Colonic mucosa (tissue), 4 donors: ENCODE results near the gene MRPS12. TPM values are rescaled to one million over a fixed set of nuclear protein-coding genes. Genes with fewer than 3 reads are reported as not detected.
"Not testable (repeated sequence)": the region's sequence is repeated elsewhere in the genome, so short reads cannot be mapped to it uniquely, and the experiment has no call there.

Experiments
- DNase-seq: peaks from one replicate; pipeline ENCODE4 v3.0.0-alpha.2; 2020
- H3K27ac ChIP-seq: fragments of 200-600 bp; one replicate; pipeline ENCODE4 v1.8.0; 2021
- H3K27me3 ChIP-seq: fragments of 200-600 bp; one replicate; pipeline ENCODE4 v1.8.0; 2021
- H3K36me3 ChIP-seq: fragments of 200-600 bp; one replicate; pipeline ENCODE4 v1.8.0; 2021
- H3K4me1 ChIP-seq: fragments of 200-600 bp; one replicate; pipeline ENCODE4 v1.8.0; 2021; ENCODE audit warnings: mild to moderate bottlenecking
- H3K4me3 ChIP-seq: fragments of 200-600 bp; one replicate; pipeline ENCODE4 v1.8.0; 2021
- H3K9ac ChIP-seq, 2 donors: one replicate each; pipeline ENCODE4 v1.7.0; 2013; ENCODE audit warnings: control low read depth in 2 of 2, low read depth in 2 of 2, low read length in 2 of 2
- H3K9me3 ChIP-seq: fragments of 200-600 bp; one replicate; pipeline ENCODE4 v1.8.0; 2021
- intact Hi-C: fragments of 100-400 bp; cut with DNase I; formaldehyde crosslinking; loops from one replicate; pipeline ENCODE4 v1.14.1; 2022
- total RNA-seq, 2 donors: library from RNA; stranded (reverse); fragmentation: NEBNext Ultra II Directional in 1 of 2; extraction: Animal tissue kit (Norgen Biotek cat#: 25700) in 1 of 2; gene quantifications; one replicate each; pipeline ENCODE4 v1.2.1, GENCODE V29; 2021
- TF ChIP-seq, protein P1 (sequence below): fragments of 200-600 bp; IDR thresholded peaks from one replicate; pipeline ENCODE4 v1.8.0; 2022; ENCODE audit warnings: antibody characterized with exemption, mild to moderate bottlenecking
- donor health status: healthy.
- donor health status: DM: no; HTN: no; CAD: no.
- donor health status: DM: no; HTN: no; CAD: no.

The MRPS12 gene
- total RNA-seq, 2 donors from 2014 or later = 38.0 to 107 TPM

GRCh38 chr19:38964738-38965137 is 34.0 kb downstream of the MRPS12 start:
- Histone ChIP-seq H3K27ac (no peak overlapping the region), H3K9ac (no peak overlapping the region), H3K27me3 (no peaks in the 10 kb centered on the region), H3K36me3 (no peaks in the 10 kb centered on the region), H3K4me1 (no peaks in the 10 kb centered on the region), H3K4me3 (no peak overlapping the region), H3K9me3 (no peaks in the 10 kb centered on the region)
- DNase-seq = no peak
- TF ChIP-seq, protein P1, sequence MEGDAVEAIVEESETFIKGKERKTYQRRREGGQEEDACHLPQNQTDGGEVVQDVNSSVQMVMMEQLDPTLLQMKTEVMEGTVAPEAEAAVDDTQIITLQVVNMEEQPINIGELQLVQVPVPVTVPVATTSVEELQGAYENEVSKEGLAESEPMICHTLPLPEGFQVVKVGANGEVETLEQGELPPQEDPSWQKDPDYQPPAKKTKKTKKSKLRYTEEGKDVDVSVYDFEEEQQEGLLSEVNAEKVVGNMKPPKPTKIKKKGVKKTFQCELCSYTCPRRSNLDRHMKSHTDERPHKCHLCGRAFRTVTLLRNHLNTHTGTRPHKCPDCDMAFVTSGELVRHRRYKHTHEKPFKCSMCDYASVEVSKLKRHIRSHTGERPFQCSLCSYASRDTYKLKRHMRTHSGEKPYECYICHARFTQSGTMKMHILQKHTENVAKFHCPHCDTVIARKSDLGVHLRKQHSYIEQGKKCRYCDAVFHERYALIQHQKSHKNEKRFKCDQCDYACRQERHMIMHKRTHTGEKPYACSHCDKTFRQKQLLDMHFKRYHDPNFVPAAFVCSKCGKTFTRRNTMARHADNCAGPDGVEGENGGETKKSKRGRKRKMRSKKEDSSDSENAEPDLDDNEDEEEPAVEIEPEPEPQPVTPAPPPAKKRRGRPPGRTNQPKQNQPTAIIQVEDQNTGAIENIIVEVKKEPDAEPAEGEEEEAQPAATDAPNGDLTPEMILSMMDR = no peak
- intact Hi-C loops = no loop called here

DNA sequence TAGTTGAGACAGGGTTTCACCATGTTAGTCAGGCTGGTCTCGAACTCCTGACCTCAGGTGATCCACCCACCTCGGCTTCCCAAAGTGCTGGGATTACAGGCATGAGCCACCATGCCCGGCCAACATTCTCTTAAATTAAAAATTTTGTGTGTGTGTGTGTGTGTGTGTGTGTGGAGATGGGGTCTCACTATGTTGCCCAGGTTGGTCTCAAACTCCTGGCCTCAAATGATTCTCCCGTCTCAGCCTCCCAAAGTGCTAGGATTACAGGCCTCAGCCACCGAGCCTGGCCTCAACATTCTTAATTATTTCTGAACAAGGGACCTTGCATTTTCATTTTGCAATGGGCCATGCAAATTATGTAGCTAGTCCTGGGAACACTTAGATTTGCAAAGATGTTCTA is 35.4 kb downstream of the MRPS12 start:
- H3K27me3 ChIP-seq, intact Hi-C loops, H3K4me3 ChIP-seq, H3K27ac ChIP-seq, DNase-seq, H3K36me3 ChIP-seq, H3K4me1 ChIP-seq, H3K9me3 ChIP-seq, H3K9ac ChIP-seq: not testable (repeated sequence)

DNA sequence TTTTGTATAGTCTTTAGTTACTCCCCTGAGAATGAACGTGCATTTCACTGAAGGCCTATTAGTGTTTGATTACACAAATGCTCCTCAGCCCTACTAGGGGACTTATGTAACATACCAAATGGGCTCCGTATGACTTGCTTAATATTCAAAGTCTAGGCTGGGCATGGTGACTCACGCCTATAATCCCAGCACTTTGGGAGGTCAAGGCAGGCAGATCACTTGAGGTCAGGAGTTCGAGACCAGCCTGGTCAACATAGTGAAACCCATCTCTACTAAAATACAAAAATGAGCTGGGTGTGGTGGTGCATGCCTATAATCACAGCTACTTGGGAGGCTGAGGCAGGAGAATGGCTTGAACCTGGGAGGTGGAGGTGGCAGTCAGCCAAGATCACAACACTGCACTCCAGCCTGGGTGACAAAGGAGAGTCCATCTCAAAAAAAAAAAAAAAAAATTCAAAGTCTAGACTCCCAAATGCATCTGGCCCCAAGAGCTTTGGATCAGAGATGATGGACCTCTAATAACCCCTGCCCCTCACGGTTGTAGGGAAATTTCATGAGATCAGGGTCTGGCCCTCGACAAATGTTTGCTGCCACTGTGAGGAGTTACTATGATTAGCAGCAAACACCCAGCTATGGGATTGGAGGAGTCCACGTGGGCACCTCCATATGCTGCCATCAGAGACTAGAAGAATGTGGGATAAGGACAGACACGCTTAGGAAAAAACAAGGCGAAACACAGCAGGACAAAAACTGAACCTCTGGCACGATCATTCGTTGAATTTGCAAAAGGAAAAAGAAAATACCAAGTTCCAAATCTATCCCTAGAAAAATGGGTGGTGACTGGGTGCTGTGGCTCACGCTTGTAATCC is 40.2 kb downstream of the MRPS12 start:
- H3K9me3 ChIP-seq = no peaks in the 10 kb centered on the region
- H3K36me3 ChIP-seq = no peaks in the 10 kb centered on the region
- intact Hi-C loops = no loop called here
- TF ChIP-seq, protein P1 = no peak
- H3K4me1 ChIP-seq = no peaks in the 10 kb centered on the region
- H3K27me3 ChIP-seq = peaks cover 11% of the 10 kb centered on the region
- no peak overlapping the region for H3K27ac ChIP-seq
- H3K4me3 ChIP-seq = no peak overlapping the region
- DNase-seq = no peak
- H3K9ac ChIP-seq = no peak overlapping the region

GRCh38 chr19:38971672-38972071 is 40.9 kb downstream of the MRPS12 start:
- H3K27me3 ChIP-seq = peaks cover 19% of the 10 kb centered on the region
- H3K9ac ChIP-seq = no peak overlapping the region
- DNase-seq = no peak
- H3K36me3 ChIP-seq = no peaks in the 10 kb centered on the region
- no peak overlapping the region for H3K4me3 ChIP-seq
- no peak overlapping the region for H3K27ac ChIP-seq
- TF ChIP-seq, protein P1 = no peak
- intact Hi-C loops = no loop called here
- no peaks in the 10 kb centered on the region for H3K4me1 ChIP-seq
- H3K9me3 ChIP-seq = no peaks in the 10 kb centered on the region

DNA sequence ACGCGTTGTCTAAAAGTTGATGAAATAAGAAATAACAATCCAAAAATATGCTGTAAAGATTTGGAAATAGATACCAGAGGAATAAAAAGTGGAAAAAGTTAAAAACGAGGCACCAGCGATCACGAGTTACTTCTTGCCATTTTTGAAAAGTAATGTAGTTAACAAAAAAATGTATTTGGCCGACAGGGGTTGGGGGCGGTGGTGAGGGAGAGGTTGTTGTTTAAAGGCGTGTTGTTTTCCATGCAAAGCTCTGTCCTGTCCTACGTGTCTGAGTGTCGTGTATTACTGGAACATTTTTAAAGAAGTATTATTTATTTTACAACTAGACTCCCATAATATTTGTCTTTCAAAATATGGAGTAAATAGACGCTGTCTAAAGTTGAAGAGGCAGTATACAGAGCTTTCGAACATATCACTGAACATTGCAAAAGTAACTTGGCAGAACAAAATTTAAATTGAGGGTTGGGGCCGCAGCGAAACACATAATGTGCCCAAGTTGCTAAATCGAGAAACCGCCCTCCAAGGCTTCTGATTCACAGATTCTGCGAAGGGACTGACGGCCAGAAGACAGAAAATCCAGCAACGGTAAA is 44.0 kb downstream of the MRPS12 start:
- no peak for DNase-seq
- TF ChIP-seq, protein P1 = no peak

More for the DNA sequence above, 44.0 kb downstream of the MRPS12 start:
- Histone ChIP-seq H3K36me3 (no peaks in the 10 kb centered on the region), H3K27me3 (peaks cover 19% of the 10 kb centered on the region), H3K4me1 (no peaks in the 10 kb centered on the region), H3K9ac (peak overlapping the region in 1 of 2 donors; percentile 40), H3K9me3 (no peaks in the 10 kb centered on the region), H3K27ac (peak overlapping the region; percentile 77), H3K4me3 (peak overlapping the region; percentile 36)
- intact Hi-C loops = no loop called here
